K562 (cell line): ENCODE data around the gene TBC1D17. TPM values are rescaled to one million over a fixed set of nuclear protein-coding genes. Genes with fewer than 3 reads are reported as not detected.

Experiments
- ATAC-seq: fragments of 200-7000 bp; cut with Tn5 transposase; 3 replicates; pipeline ENCODE4 v1.9.1; 2020; ENCODE audit warnings: moderate library complexity
- BruUV-seq: library from RNA; stranded (reverse); fragments of 400-500 nt; replicated peaks from 2 replicates; lab custom pipeline; 2021; lab: Mats Ljungman, UMichigan
- CTCF ChIA-PET: fragments of 300-600 bp; formaldehyde crosslinking; extraction: SDS; loops from one replicate; lab custom pipeline; 2021; ENCODE audit warnings: low intra/inter-chr PET ratio; lab: Yijun Ruan, JAX
- POLR2A ChIA-PET: fragments of 300-600, 350-650 bp; sonication (Branson Sonifier 250); formaldehyde crosslinking; extraction: SDS; loops from one replicate; lab custom pipeline; 2021; ENCODE audit warnings: antibody characterized with exemption, inconsistent platforms; lab: Yijun Ruan, JAX
- DNase-seq, 4 experiments: peaks; one replicate each; pipeline versions ENCODE4 v3.0.0 to v3.0.0-alpha.2; 2011 to 2018; ENCODE audit warnings: low spot score in 3 of 4, mixed read lengths in 3 of 4; ENCODE audit errors: extremely low read depth in 1 of 4
- FAIRE-seq: peaks from 2 replicates; lab custom pipeline; 2011; peaks lifted over from hg19 to GRCh38; lab: Jason Lieb, UNC
- H2AFZ ChIP-seq: 2 replicates; pipeline ENCODE4 v1.6.0; 2011; ENCODE audit warnings: low read depth, low read length, control low read depth, inconsistent platforms
- H3K27ac ChIP-seq: fragments of 200-600 bp; 3 replicates; pipeline ENCODE4 v1.8.0; 2011; ENCODE audit warnings: low read depth, mild to moderate bottlenecking, control low read depth, inconsistent platforms, low read length, moderate library complexity, mixed read lengths; ENCODE audit errors: extremely low read depth
- H3K27me3 ChIP-seq, 2 experiments: fragments of 300-600 bp in 1 of 2; 2 replicates in 1 of 2; 3 replicates in 1 of 2; pipeline versions ENCODE4 v1.6.0 to v1.8.0; 2011; ENCODE audit warnings: inconsistent platforms in 2 of 2, low read length in 2 of 2, mild to moderate bottlenecking in 1 of 2, mixed read lengths in 1 of 2, moderate library complexity in 1 of 2; ENCODE audit not compliant: control insufficient read depth in 2 of 2, insufficient read depth in 2 of 2
- H3K36me3 ChIP-seq: fragments of 300-600 bp; 3 replicates; pipeline ENCODE4 v1.8.0; 2011; ENCODE audit warnings: mild to moderate bottlenecking, low read length, inconsistent platforms; ENCODE audit not compliant: control insufficient read depth, insufficient read depth
- H3K4me1 ChIP-seq, 2 experiments: fragments of 200-600 bp in 1 of 2; replicated peaks in 1 of 2; 2 replicates in 1 of 2; 3 replicates in 1 of 2; pipeline versions ENCODE4 v1.5.1 to v1.8.0; 2011; ENCODE audit warnings: inconsistent platforms in 2 of 2, low read length in 2 of 2, mild to moderate bottlenecking in 1 of 2, mixed read lengths in 1 of 2, moderate library complexity in 1 of 2; ENCODE audit not compliant: control insufficient read depth in 2 of 2, insufficient read depth in 2 of 2
- H3K4me2 ChIP-seq: 2 replicates; pipeline ENCODE4 v1.6.1; 2011; ENCODE audit warnings: low read length, control low read depth, inconsistent platforms, mixed read lengths; ENCODE audit not compliant: insufficient read depth
- H3K4me3 ChIP-seq: fragments of 200-600 bp; sonication (generic), shearing (Covaris generic); 2 replicates; pipeline ENCODE4 v1.5.1; 2016; ENCODE audit warnings: control low read depth, inconsistent platforms
- H3K79me2 ChIP-seq: fragments of 200-600 bp; 3 replicates; pipeline ENCODE4 v1.8.0; 2011; ENCODE audit warnings: low read length, inconsistent platforms; ENCODE audit not compliant: control insufficient read depth, insufficient read depth
- H3K9ac ChIP-seq, 2 experiments: 2 replicates each; pipeline versions ENCODE4 v1.6.0 to v1.6.1; 2011; ENCODE audit warnings: low read depth in 2 of 2, low read length in 2 of 2, control low read depth in 1 of 2, inconsistent platforms in 1 of 2, mild to moderate bottlenecking in 1 of 2, mixed read lengths in 1 of 2; ENCODE audit not compliant: insufficient read depth in 1 of 2
- H3K9me1 ChIP-seq: one replicate; pipeline ENCODE4 v1.6.0; 2011; ENCODE audit warnings: inconsistent platforms, mild to moderate bottlenecking, low read length, moderate library complexity; ENCODE audit not compliant: control insufficient read depth, insufficient read depth
- H3K9me3 ChIP-seq: replicated peaks from 2 replicates; pipeline ENCODE4 v1.5.1; 2011; ENCODE audit warnings: low read depth, low read length, inconsistent platforms; ENCODE audit not compliant: control insufficient read depth, insufficient read depth
- H4K20me1 ChIP-seq: replicated peaks from 2 replicates; pipeline ENCODE4 v1.6.1; 2011; ENCODE audit warnings: low read length, inconsistent platforms, mixed read lengths; ENCODE audit not compliant: control insufficient read depth, insufficient read depth
- BDP1 ChIP-seq: IDR thresholded peaks from 3 replicates; pipeline ENCODE4 v1.6.1; 2011; ENCODE audit not compliant: insufficient read length, insufficient read depth
- CCNT2 ChIP-seq: IDR thresholded peaks from 2 replicates; pipeline ENCODE4 v1.6.1; 2011; ENCODE audit warnings: borderline replicate concordance, low read depth, mild to moderate bottlenecking, moderate library complexity, mixed read lengths, low read length; ENCODE audit not compliant: insufficient read length; ENCODE audit errors: extremely low read depth
- ERF ChIP-seq: fragments of 450-650 bp; formaldehyde crosslinking; IDR thresholded peaks from 2 replicates; pipeline ENCODE4 v1.4.0; 2020; ENCODE audit warnings: mild to moderate bottlenecking, mixed read lengths
- KDM5B ChIP-seq: fragments of 200-600 bp; sonication (generic); IDR thresholded peaks from 2 replicates; pipeline ENCODE4 v1.6.1; 2012; ENCODE audit warnings: low read depth, mild to moderate bottlenecking, moderate library complexity, low read length, control low read depth, inconsistent platforms; ENCODE audit not compliant: insufficient replicate concordance
- POLR2B ChIP-seq: fragments of 450-650 bp; IDR thresholded peaks from 2 replicates; pipeline ENCODE4 v1.6.1; 2018; ENCODE audit warnings: low read depth; ENCODE audit not compliant: partially characterized antibody
- ZBTB40 ChIP-seq, 2 experiments: fragments of 450-650 bp in 1 of 2; sonication (generic) in 1 of 2; formaldehyde crosslinking in 1 of 2; IDR thresholded peaks; 2 replicates each; pipeline versions ENCODE4 v1.7.1 to v1.9.0; 2016 to 2022; ENCODE audit warnings: inconsistent platforms in 1 of 2, mild to moderate bottlenecking in 1 of 2, missing genetic modification reagents in 1 of 2
- ZMIZ1 ChIP-seq, 2 experiments: fragments of 150-350 bp in 1 of 2; IDR thresholded peaks; 2 replicates each; pipeline ENCODE4 v1.6.1; 2012 to 2016; ENCODE audit warnings: low read depth in 2 of 2, low read length in 2 of 2, mild to moderate bottlenecking in 1 of 2, moderate library complexity in 1 of 2
- WGBS: fragments of 100-300 bp; shearing (Covaris generic); methylation state at CpG from one replicate; pipeline ENCODE4 v1.1.6; 2016; ENCODE audit warnings: low coverage, mixed read lengths; ENCODE audit not compliant: insufficient coverage; ENCODE audit errors: missing lambda C conversion rate; 5-methylcytosine and 5-hydroxymethylcytosine counted together
- in situ Hi-C: fragments of 300-500 bp; cut with MboI; formaldehyde crosslinking; loops from 4 replicates; pipeline ENCODE4 v1.15.0; 2018; ENCODE audit warnings: inconsistent platforms, mixed read lengths
- intact Hi-C: fragments of 100-400 bp; cut with micrococcal nuclease; formaldehyde crosslinking; loops from 2 replicates; pipeline ENCODE4 v1.14.2; 2022
- polyA plus RNA-seq, 8 experiments: library from polyadenylated mRNA; depleted of rRNA in 4 of 8; stranded (reverse) in 5 of 8; unstranded in 3 of 8; fragments of >200 nt; fragmentation: Nextera tagmentation in 2 of 8; fragmentation: Illumina TruSeq in 1 of 8; extraction: Ambion mirVana in 2 of 8; extraction: Trizol in 1 of 8; gene quantifications; 2 replicates each; pipeline versions ENCODE4 v1.2.1 to v1.2.3, GENCODE V29; 2011 to 2014; ENCODE audit warnings: inconsistent platforms in 1 of 8, missing spikeins in 1 of 8
- total RNA-seq, 7 experiments: library from RNA; depleted of rRNA in 6 of 7; stranded (reverse); fragments of >200 nt in 6 of 7; fragmentation: Illumina TruSeq in 2 of 7; extraction: Trizol in 2 of 7; gene quantifications; 2 replicates each; pipeline versions ENCODE4 v1.2.1 to v1.2.3, GENCODE V29; 2011 to 2021; ENCODE audit warnings: low replicate concordance in 1 of 7

Gene TBC1D17
- total and polyA plus RNA-seq, 9 of the 15 experiments (the other 6 are each of a cell fraction or from before 2014, with no cell fraction given): 0.42 to 16.0 (median 3.8) TPM

GRCh38 chr19:49881186-49881585 lies 3.7 kb downstream of the TBC1D17 start:
- peak overlapping the region in 1 of 2 experiments; percentile 52; a peak in 2 of 4 replicates for H3K9ac ChIP-seq
- H4K20me1 ChIP-seq: no peaks in the 10 kb centered on the region
- H2AFZ ChIP-seq: no peak overlapping the region
- no peaks in the 10 kb centered on the region for H3K9me1 ChIP-seq
- peaks cover 6% of the 10 kb centered on the region for H3K79me2 ChIP-seq
- FAIRE-seq: no peak
- H3K4me1 ChIP-seq: peaks cover 6 to 57% of the 10 kb centered on the region in 2 experiments; a peak in 3 of 5 replicates
- DNase-seq: no peak
- no TSS peak for BruUV-seq
- H3K4me2 ChIP-seq: no peak overlapping the region
- ChIA-PET CTCF (no interaction called here), POLR2A (interaction anchor here (0.6 to 0.7 kb wide), 2 partner anchors 42 to 287 kb away, joined by 3 read pairs; no protein-coding TSS in a partner anchor)
- H3K36me3 ChIP-seq: peaks cover 55% of the 10 kb centered on the region
- intact Hi-C loops (no loop called here), in situ Hi-C loops (no loop called here)
- whole genome bisulfite sequencing: 94% methylated on average over 17 of the region's 17 CpGs
- H3K27me3 ChIP-seq: no peaks in the 10 kb centered on the region
- H3K27ac ChIP-seq: no peak overlapping the region
- ATAC-seq: no peak
- H3K4me3 ChIP-seq: no peak overlapping the region
- H3K9me3 ChIP-seq: no peaks in the 10 kb centered on the region
- TF ChIP-seq ZMIZ1 (IDR thresholded peaks at IDR 0.05; ENCODE audit: low read depth in 2 of 2, low read length in 2 of 2) (no peak), CCNT2 (no peak), ZBTB40 (IDR thresholded peaks at IDR 0.05) (no peak), ZBTB40 (CRISPR knock-in tag; IDR thresholded peaks at IDR 0.05) (no peak), BDP1 (no peak), ERF (CRISPR knock-in tag) (no peak), KDM5B (no peak), POLR2B (no peak)
